SHP77 treated with DMSO at 0.1 percent for 48 hours (cell line): ENCODE results near the gene KRTAP10-1.

Experiments used
- DNase-seq: peaks from one replicate; lab custom pipeline; 2025; lab: John Stamatoyannopoulos, UW

The KRTAP10-1 gene

GRCh38 chr21:44548381-44548780 lies 8.4 kb upstream of the KRTAP10-1 start:
- no peak for DNase-seq

- DNase-seq = no peak
Observed at GRCh38 chr21:44547656-44548331, 7.8 kb upstream of the KRTAP10-1 start.

GRCh38 chr21:44544566-44544965 lies 4.6 kb upstream of the KRTAP10-1 start:
- DNase-seq = no peak

GRCh38 chr21:44542716-44543115 lies 2.7 kb upstream of the KRTAP10-1 start:
- no peak for DNase-seq

GRCh38 chr21:44540741-44541288 lies 820 bp upstream of the KRTAP10-1 start:
- no peak for DNase-seq

- no peak for DNase-seq
Observed at GRCh38 chr21:44539046-44539445, 949 bp downstream of the KRTAP10-1 start.

GRCh38 chr21:44537930-44538911 lies 1.8 kb downstream of the KRTAP10-1 start:
- no peak for DNase-seq

GRCh38 chr21:44535963-44536362 lies 4.0 kb downstream of the KRTAP10-1 start:
- no peak for DNase-seq

- DNase-seq = no peak
Observed at GRCh38 chr21:44534688-44535087, 5.3 kb downstream of the KRTAP10-1 start.

GRCh38 chr21:44533891-44534627 lies 5.9 kb downstream of the KRTAP10-1 start:
- no peak for DNase-seq

- no peak for DNase-seq
Observed at GRCh38 chr21:44533121-44533890, 6.7 kb downstream of the KRTAP10-1 start.

- no peak for DNase-seq
Observed at GRCh38 chr21:44532712-44533111, 7.3 kb downstream of the KRTAP10-1 start.

- peak; percentile 70 for DNase-seq
Observed at GRCh38 chr21:44531606-44532564, 8.1 kb downstream of the KRTAP10-1 start.

GRCh38 chr21:44530903-44531605 lies 8.9 kb downstream of the KRTAP10-1 start:
- no peak for DNase-seq

GRCh38 chr21:44530221-44530902 lies 9.6 kb downstream of the KRTAP10-1 start:
- no peak for DNase-seq

- no peak for DNase-seq
Observed at GRCh38 chr21:44529503-44530125, 10.4 kb downstream of the KRTAP10-1 start.

- no peak for DNase-seq
Observed at GRCh38 chr21:44529011-44529421, 11.0 kb downstream of the KRTAP10-1 start.

GRCh38 chr21:44528634-44528995 lies 11.4 kb downstream of the KRTAP10-1 start:
- no peak for DNase-seq
